Adrenal gland (tissue), 5 donors: Measurements from ENCODE around the gene GPRC5A.

Source experiments
- CTCF ChIP-seq, 6 experiments: fragments of 450-650 bp in 4 of 6; fragments of 200-600 bp in 2 of 6; sonication (generic) in 1 of 6; IDR thresholded peaks; 1 replicate in 5 of 6; 2 replicates in 1 of 6; pipeline versions ENCODE4 v1.5.1 to v1.8.0; 2016 to 2021; ENCODE audit warnings: antibody characterized with exemption in 6 of 6, mild to moderate bottlenecking in 2 of 6, moderate library complexity in 1 of 6
- POLR2A ChIP-seq, 2 donors: fragments of 450-650 bp; IDR thresholded peaks; one replicate each; pipeline ENCODE4 v1.6.1; 2017; ENCODE audit warnings: antibody characterized with exemption in 2 of 2, mild to moderate bottlenecking in 2 of 2, moderate library complexity in 1 of 2
- donor health status: DM: no; HTN: no; CAD: no.

- TF ChIP-seq CTCF (IDR thresholded peaks at IDR 0.05): no peak
- TF ChIP-seq POLR2A (IDR thresholded peaks at IDR 0.05): no peak
Measured at GRCh38 chr12:12917517-12917916, 26.2 kb downstream of the GPRC5A start.
